IPS-20b (cell line): ENCODE results near the gene ATP5F1C.

ENCODE experiments used
- H3K27ac ChIP-seq: one replicate; pipeline ENCODE4 v1.5.1; 2013; ENCODE audit warnings: low read length
- H3K27me3 ChIP-seq: 2 replicates; pipeline ENCODE4 v1.6.1; 2013; ENCODE audit warnings: mild to moderate bottlenecking, low read length, inconsistent platforms; ENCODE audit not compliant: insufficient read depth
- H3K36me3 ChIP-seq: 2 replicates; pipeline ENCODE4 v1.6.1; 2013; ENCODE audit warnings: low read depth, mild to moderate bottlenecking, inconsistent platforms, low read length, moderate library complexity; ENCODE audit not compliant: insufficient read depth
- H3K4me1 ChIP-seq: 2 replicates; pipeline ENCODE4 v1.6.1; 2013; ENCODE audit warnings: mild to moderate bottlenecking, control low read depth, inconsistent platforms, low read length, moderate library complexity; ENCODE audit not compliant: insufficient read depth
- H3K4me3 ChIP-seq: 2 replicates; pipeline ENCODE4 v1.5.1; 2013; ENCODE audit warnings: mild to moderate bottlenecking, low read length, inconsistent platforms
- H3K9ac ChIP-seq: 2 replicates; pipeline ENCODE4 v1.6.1; 2013; ENCODE audit warnings: low read depth, mild to moderate bottlenecking, inconsistent platforms, low read length, moderate library complexity
- H3K9me3 ChIP-seq: 2 replicates; pipeline ENCODE4 v1.6.1; 2013; ENCODE audit warnings: mild to moderate bottlenecking, low read depth, low read length, inconsistent platforms; ENCODE audit not compliant: insufficient read depth

The ATP5F1C gene

GRCh38 chr10:7819121-7819460 is 31.1 kb downstream of the ATP5F1C start:
- H3K27ac ChIP-seq: no peak overlapping the region
- no peaks in the 10 kb centered on the region for H3K27me3 ChIP-seq

DNA sequence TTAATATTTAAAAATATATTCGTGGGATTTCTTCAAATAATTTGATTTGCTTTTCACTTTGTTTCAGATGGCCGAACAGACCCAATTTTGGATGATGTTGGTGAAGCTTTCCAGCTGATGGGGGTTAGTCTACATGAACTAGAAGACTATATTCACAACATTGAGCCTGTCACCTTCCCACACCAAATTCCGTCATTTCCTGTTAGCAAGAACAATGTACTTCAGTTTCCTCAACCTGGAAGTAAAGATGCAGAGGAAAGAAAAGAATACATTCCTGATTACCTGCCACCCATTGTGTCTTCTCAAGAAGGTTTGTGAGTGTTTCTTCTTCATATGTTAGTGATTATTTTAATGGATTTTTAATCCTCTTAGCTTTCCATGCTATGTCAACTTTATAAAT is 36.3 kb downstream of the ATP5F1C start:
- Histone ChIP-seq H3K9me3 (no peaks in the 10 kb centered on the region), H3K36me3 (peaks cover 24% of the 10 kb centered on the region), H3K27me3 (no peaks in the 10 kb centered on the region), H3K4me1 (peaks cover 7% of the 10 kb centered on the region), H3K27ac (no peak overlapping the region), H3K4me3 (no peak overlapping the region), H3K9ac (no peak overlapping the region)

More at GRCh38 chr10:7819121-7819460, 31.1 kb downstream of the ATP5F1C start:
- peaks cover 4% of the 10 kb centered on the region; the same call in 1 of the 2 replicates for H3K36me3 ChIP-seq
- peak overlapping the region; percentile 97 for H3K4me3 ChIP-seq
- peaks cover 9% of the 10 kb centered on the region for H3K4me1 ChIP-seq
- H3K9ac ChIP-seq: peak overlapping the region; percentile 84; the same call in 1 of the 2 replicates
- H3K9me3 ChIP-seq: no peaks in the 10 kb centered on the region

GRCh38 chr10:7826971-7827370 is 39.0 kb downstream of the ATP5F1C start:
- Histone ChIP-seq H3K36me3 (peaks cover 24% of the 10 kb centered on the region), H3K4me3 (no peak overlapping the region), H3K9ac (no peak overlapping the region), H3K4me1 (peaks cover 9% of the 10 kb centered on the region), H3K27ac (no peak overlapping the region), H3K9me3 (no peaks in the 10 kb centered on the region), H3K27me3 (no peaks in the 10 kb centered on the region)

DNA sequence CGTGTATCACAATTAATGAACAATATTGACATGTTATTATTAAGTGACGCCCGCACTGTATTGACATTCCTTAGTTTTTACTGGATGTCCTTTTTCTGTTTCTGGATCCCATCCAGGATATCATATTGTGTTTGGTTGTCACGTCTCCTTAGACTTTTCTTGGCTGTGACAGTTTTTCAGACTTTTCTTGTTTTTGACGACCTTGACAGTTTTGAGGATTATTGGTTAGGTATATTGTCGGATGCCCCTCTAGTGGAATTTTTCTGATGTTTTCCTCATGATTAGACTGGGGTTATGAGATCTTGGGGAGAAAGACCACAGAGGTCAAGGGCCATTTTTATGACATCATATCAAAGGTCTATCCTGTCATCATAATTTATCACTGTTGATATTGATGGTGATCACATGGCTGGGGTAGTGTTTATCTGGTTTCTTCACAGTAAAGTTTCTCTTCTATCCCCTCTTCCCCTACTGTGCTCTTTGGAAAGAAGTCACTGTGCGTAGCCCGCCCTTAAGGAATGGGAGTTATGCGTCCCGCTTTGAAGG is 41.4 kb downstream of the ATP5F1C start:
- peaks cover 19% of the 10 kb centered on the region for H3K36me3 ChIP-seq
- H3K4me1 ChIP-seq: peaks cover 9% of the 10 kb centered on the region
- H3K27ac ChIP-seq: no peak overlapping the region
- H3K27me3 ChIP-seq: no peaks in the 10 kb centered on the region
- H3K9me3 ChIP-seq: no peaks in the 10 kb centered on the region
- no peak overlapping the region for H3K4me3 ChIP-seq
- no peak overlapping the region for H3K9ac ChIP-seq

GRCh38 chr10:7832060-7832459 is 44.1 kb downstream of the ATP5F1C start:
- no peaks in the 10 kb centered on the region for H3K9me3 ChIP-seq
- H3K27me3 ChIP-seq: no peaks in the 10 kb centered on the region
- H3K4me3 ChIP-seq: no peak overlapping the region
- H3K27ac ChIP-seq: no peak overlapping the region
- no peaks in the 10 kb centered on the region for H3K36me3 ChIP-seq
- no peak overlapping the region for H3K9ac ChIP-seq
- peaks cover 9% of the 10 kb centered on the region for H3K4me1 ChIP-seq

DNA sequence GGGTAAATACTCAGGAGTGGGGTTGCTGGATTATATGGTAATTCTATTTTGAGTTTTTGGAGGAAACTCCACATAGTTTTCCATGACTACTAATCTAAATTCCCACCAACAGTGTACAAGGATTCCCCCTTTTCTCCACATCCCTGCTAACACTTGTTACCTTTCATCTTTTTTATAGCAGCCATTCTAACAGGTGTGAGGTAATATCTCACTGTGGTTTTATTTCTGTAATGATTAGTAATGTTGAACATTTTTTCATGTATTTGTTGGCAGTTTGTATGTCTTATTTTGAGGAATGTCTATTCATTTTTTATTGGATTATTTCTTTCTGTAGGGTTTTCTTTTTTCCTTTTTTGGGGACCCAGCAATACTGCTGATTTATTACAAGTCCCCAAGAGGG is 45.2 kb downstream of the ATP5F1C start:
- Histone ChIP-seq H3K9me3 (no peaks in the 10 kb centered on the region), H3K4me1 (peaks cover 9% of the 10 kb centered on the region), H3K36me3 (no peaks in the 10 kb centered on the region), H3K9ac (no peak overlapping the region), H3K4me3 (no peak overlapping the region), H3K27me3 (no peaks in the 10 kb centered on the region), H3K27ac (no peak overlapping the region)

DNA sequence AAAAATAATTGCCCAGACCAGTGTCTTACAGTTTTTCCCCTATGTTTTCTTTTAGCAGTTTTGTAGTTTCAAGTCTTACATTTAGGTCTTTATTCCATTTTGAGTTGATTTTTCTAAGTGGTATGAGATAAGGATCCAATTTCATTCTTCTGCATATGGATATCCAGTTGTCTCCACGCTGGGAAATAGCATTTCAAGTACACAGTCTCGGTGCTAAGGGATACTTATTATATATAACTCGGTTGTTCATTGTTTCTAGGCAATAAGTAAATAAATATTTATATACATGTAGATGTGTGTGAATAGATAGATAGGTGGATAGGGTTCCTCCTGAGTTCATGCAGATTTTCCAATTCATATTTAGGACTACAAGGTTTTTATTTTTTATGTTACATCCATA is 46.3 kb downstream of the ATP5F1C start:
- Histone ChIP-seq H3K27me3 (no peaks in the 10 kb centered on the region), H3K9ac (no peak overlapping the region), H3K4me1 (peaks cover 7% of the 10 kb centered on the region), H3K4me3 (no peak overlapping the region), H3K27ac (no peak overlapping the region), H3K36me3 (no peaks in the 10 kb centered on the region), H3K9me3 (no peaks in the 10 kb centered on the region)

- Histone ChIP-seq H3K4me3 (no peak overlapping the region), H3K9me3 (no peaks in the 10 kb centered on the region), H3K9ac (no peak overlapping the region), H3K27ac (no peak overlapping the region), H3K27me3 (no peaks in the 10 kb centered on the region), H3K4me1 (no peaks in the 10 kb centered on the region), H3K36me3 (no peaks in the 10 kb centered on the region)
These were observed 48.6 kb downstream of the ATP5F1C start for GRCh38 chr10:7836571-7836970.

- H3K4me3 ChIP-seq: no peak overlapping the region
- H3K27me3 ChIP-seq: no peaks in the 10 kb centered on the region
- no peak overlapping the region for H3K27ac ChIP-seq
- H3K9ac ChIP-seq: no peak overlapping the region
- H3K36me3 ChIP-seq: no peaks in the 10 kb centered on the region
- no peaks in the 10 kb centered on the region for H3K9me3 ChIP-seq
- no peaks in the 10 kb centered on the region; the same call in 1 of the 2 replicates for H3K4me1 ChIP-seq
These were observed 58.6 kb downstream of the ATP5F1C start for GRCh38 chr10:7846591-7846990.

DNA sequence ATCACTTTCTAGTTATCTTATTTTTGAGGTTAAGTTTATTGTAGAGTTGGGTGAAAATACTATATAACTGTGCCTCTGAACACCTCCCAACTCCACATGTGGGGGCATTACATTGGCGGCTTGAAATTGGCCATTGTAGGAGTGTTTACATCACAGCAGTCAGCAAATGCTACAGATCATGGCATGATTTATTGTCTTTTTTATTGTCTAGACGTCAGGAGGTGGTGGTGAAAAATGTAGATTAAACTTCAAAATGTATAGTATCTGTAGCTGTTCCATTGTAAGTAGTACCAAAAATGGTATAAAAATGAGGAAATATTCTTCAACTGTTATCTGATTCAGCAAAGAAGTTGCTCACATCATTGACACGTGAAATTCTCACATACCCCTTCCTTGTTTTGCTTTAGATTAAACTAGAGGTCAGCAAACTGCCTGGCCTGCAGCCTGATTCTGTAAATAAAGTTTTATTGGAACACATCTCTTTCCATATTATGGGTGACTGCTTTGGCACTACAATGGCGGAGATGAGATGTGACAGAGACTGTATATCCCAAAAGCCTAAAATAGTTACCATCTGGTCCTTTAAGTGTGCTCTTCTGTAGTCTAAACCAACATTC is 65.4 kb downstream of the ATP5F1C start:
- Histone ChIP-seq H3K9ac (no peak overlapping the region), H3K4me1 (peaks cover 19% of the 10 kb centered on the region), H3K27me3 (no peaks in the 10 kb centered on the region), H3K36me3 (no peaks in the 10 kb centered on the region), H3K27ac (no peak overlapping the region), H3K4me3 (no peak overlapping the region), H3K9me3 (no peaks in the 10 kb centered on the region)

DNA sequence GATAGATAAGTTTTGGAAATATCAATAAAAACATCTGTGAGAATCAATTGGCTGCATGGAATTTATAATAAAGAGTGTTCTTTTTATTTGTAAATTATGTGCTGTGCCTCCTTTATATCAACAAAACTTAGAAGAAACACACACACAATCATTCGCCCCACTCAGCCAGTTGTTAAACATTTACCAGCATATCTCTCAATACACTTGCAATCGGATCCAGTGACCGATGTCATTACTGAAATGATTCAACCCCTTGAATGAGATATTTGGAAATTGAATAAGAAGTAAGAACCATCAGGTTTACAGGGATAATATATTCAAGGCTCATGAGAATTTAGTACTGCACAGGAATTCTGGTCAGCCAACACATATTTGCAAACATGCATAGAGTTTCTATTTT is 65.9 kb downstream of the ATP5F1C start:
- Histone ChIP-seq H3K9ac (no peak overlapping the region), H3K9me3 (no peaks in the 10 kb centered on the region), H3K4me1 (peaks cover 19% of the 10 kb centered on the region), H3K27me3 (no peaks in the 10 kb centered on the region), H3K36me3 (no peaks in the 10 kb centered on the region), H3K27ac (no peak overlapping the region), H3K4me3 (no peak overlapping the region)

- Histone ChIP-seq H3K9me3 (no peaks in the 10 kb centered on the region), H3K27ac (no peak overlapping the region), H3K27me3 (no peaks in the 10 kb centered on the region), H3K4me1 (peaks cover 19% of the 10 kb centered on the region), H3K9ac (no peak overlapping the region; the same call in 1 of the 2 replicates), H3K4me3 (no peak overlapping the region), H3K36me3 (no peaks in the 10 kb centered on the region)
These were observed 67.2 kb downstream of the ATP5F1C start for GRCh38 chr10:7855205-7855604.
